ENCODE data around the gene NACAD. TPM values are rescaled to one million over a fixed set of nuclear protein-coding genes. Genes with fewer than 3 reads are reported as not detected.
"Not testable (repeated sequence)": the region's sequence is repeated elsewhere in the genome, so short reads cannot be mapped to it uniquely, and the experiment has no call there.

The NACAD gene
- total RNA-seq, 4 donors from 2014 or later, result 6.1 to 7.8 (median 6.7) TPM

- TF ChIP-seq POLR2A (IDR thresholded peaks at IDR 0.05) (no peak), EP300 (IDR thresholded peaks at IDR 0.05) (no peak), CTCF (IDR thresholded peaks at IDR 0.05) (no peak)
Measured at GRCh38 chr7:45036317-45036716, 52.5 kb downstream of the NACAD start.

GRCh38 chr7:45035893-45036292 lies 52.9 kb downstream of the NACAD start:
- Histone ChIP-seq H3K4me1 (peaks cover 0 to 27% (median 11%) of the 10 kb centered on the region in 4 donors), H3K4me3 (no peak overlapping the region), H3K9me3 (no peaks in the 10 kb centered on the region), H3K27me3 (no peaks in the 10 kb centered on the region), H3K27ac (no peak overlapping the region), H3K36me3 (peaks cover 0 to 34% (median 9%) of the 10 kb centered on the region in 3 donors)
- WGBS, 2 donors, result 59 to 71% methylated on average over 6 of the region's 6 CpGs
- TF ChIP-seq CTCF (IDR thresholded peaks at IDR 0.05), result no peak
- no peak for DNase-seq (ENCODE audit: low spot score in 2 of 2)

More at GRCh38 chr7:45036317-45036716, 52.5 kb downstream of the NACAD start:
- Histone ChIP-seq H3K9me3 (no peaks in the 10 kb centered on the region), H3K4me1 (peaks cover 0 to 27% (median 11%) of the 10 kb centered on the region in 4 donors), H3K36me3 (peaks cover 0 to 38% (median 9%) of the 10 kb centered on the region in 3 donors), H3K27ac (no peak overlapping the region), H3K27me3 (no peaks in the 10 kb centered on the region), H3K4me3 (no peak overlapping the region)
- WGBS, 2 donors, result 57 to 58% methylated on average over 3 of the region's 3 CpGs
- DNase-seq (ENCODE audit: low spot score in 2 of 2), result no peak

GRCh38 chr7:45035371-45035770 lies 53.4 kb downstream of the NACAD start:
- Histone ChIP-seq H3K36me3 (peaks cover 0 to 28% (median 9%) of the 10 kb centered on the region in 3 donors), H3K4me1 (peaks cover 0 to 27% (median 11%) of the 10 kb centered on the region in 4 donors), H3K27ac (no peak overlapping the region), H3K4me3 (no peak overlapping the region), H3K27me3 (no peaks in the 10 kb centered on the region), H3K9me3 (no peaks in the 10 kb centered on the region)
- DNase-seq (ENCODE audit: low spot score in 2 of 2), result no peak
- 87 to 93% methylated on average over 5 of the region's 5 CpGs for WGBS, 2 donors
- TF ChIP-seq EP300 (IDR thresholded peaks at IDR 0.05), result no peak
- TF ChIP-seq POLR2A (IDR thresholded peaks at IDR 0.05), result no peak
- TF ChIP-seq CTCF (IDR thresholded peaks at IDR 0.05), result no peak

- 89 to 98% methylated on average over 5 of the region's 5 CpGs for WGBS, 2 donors
- Histone ChIP-seq H3K36me3 (peaks cover 0 to 23% (median 9%) of the 10 kb centered on the region in 3 donors), H3K4me1 (peaks cover 0 to 27% (median 11%) of the 10 kb centered on the region in 4 donors)
- H3K4me3 ChIP-seq; H3K27me3 ChIP-seq; H3K9me3 ChIP-seq; DNase-seq (ENCODE audit: low spot score in 2 of 2); H3K27ac ChIP-seq: not testable (repeated sequence)
Measured at GRCh38 chr7:45034710-45035109, 54.1 kb downstream of the NACAD start.

- 74 to 78% methylated on average over 4 of the region's 4 CpGs for WGBS, 2 donors
- DNase-seq (ENCODE audit: low spot score in 2 of 2), result no peak
- Histone ChIP-seq H3K4me1 (peaks cover 0 to 27% (median 11%) of the 10 kb centered on the region in 4 donors), H3K27me3 (no peaks in the 10 kb centered on the region), H3K36me3 (peaks cover 0 to 16% (median 3%) of the 10 kb centered on the region in 3 donors), H3K9me3 (no peaks in the 10 kb centered on the region), H3K4me3 (no peak overlapping the region), H3K27ac (peak overlapping the region in 1 of 4 donors; percentile 8)
- TF ChIP-seq EP300 (IDR thresholded peaks at IDR 0.05) (no peak), POLR2A (IDR thresholded peaks at IDR 0.05) (no peak), CTCF (IDR thresholded peaks at IDR 0.05) (no peak)
Measured at GRCh38 chr7:45033931-45034290, 54.9 kb downstream of the NACAD start.

All from tibial nerve (tissue), 4 donors.